Nephron (organoid): Measurements from ENCODE around the gene GRM1.

ENCODE experiments used
- H3K27ac Mint-ChIP-seq, 3 experiments: 2 replicates each; pipeline ENCODE4 v1.8.0; 2020; ENCODE audit warnings: mixed read lengths in 3 of 3, mild to moderate bottlenecking in 2 of 3, moderate library complexity in 1 of 3
- H3K27me3 Mint-ChIP-seq: 2 replicates; pipeline ENCODE4 v1.8.0; 2021; ENCODE audit warnings: low read depth, mild to moderate bottlenecking, moderate library complexity, mixed read lengths
- H3K36me3 Mint-ChIP-seq: 2 replicates; pipeline ENCODE4 v1.8.0; 2020; ENCODE audit warnings: low read depth, mixed read lengths
- H3K4me1 Mint-ChIP-seq: 2 replicates; pipeline ENCODE4 v1.8.0; 2020; ENCODE audit warnings: mixed read lengths
- H3K4me3 Mint-ChIP-seq, 3 experiments: 2 replicates each; pipeline ENCODE4 v1.8.0; 2020; ENCODE audit warnings: mild to moderate bottlenecking in 3 of 3, mixed read lengths in 3 of 3, moderate library complexity in 2 of 3
- H3K9me3 Mint-ChIP-seq: 2 replicates; pipeline ENCODE4 v1.8.0; 2020; ENCODE audit warnings: mixed read lengths
- CTCF ChIP-seq, 3 experiments: fragments of 200-600 bp; sonication (generic); IDR thresholded peaks; one replicate each; pipeline ENCODE4 v1.5.0; 2021; ENCODE audit warnings: antibody characterized with exemption in 3 of 3; ENCODE audit not compliant: unreplicated experiment in 3 of 3

GRM1 gene

GRCh38 chr6:146113084-146113623 lies 84.3 kb downstream of the GRM1 start:
- Mint-ChIP-seq H3K27ac (no peak overlapping the region), H3K36me3 (no peaks in the 10 kb centered on the region), H3K4me1 (no peaks in the 10 kb centered on the region), H3K9me3 (peaks cover 13% of the 10 kb centered on the region), H3K27me3 (no peaks in the 10 kb centered on the region), H3K4me3 (no peak overlapping the region)
- no peak for TF ChIP-seq CTCF (IDR thresholded peaks at IDR 0.05; ENCODE audit: unreplicated experiment in 3 of 3)

- TF ChIP-seq CTCF (IDR thresholded peaks at IDR 0.05; ENCODE audit: unreplicated experiment in 3 of 3) = no peak
Observed at GRCh38 chr6:146123616-146124015, 94.8 kb downstream of the GRM1 start.

GRCh38 chr6:146127447-146128215 lies 98.8 kb downstream of the GRM1 start:
- Mint-ChIP-seq H3K27ac (no peak overlapping the region), H3K9me3 (no peaks in the 10 kb centered on the region), H3K4me1 (no peaks in the 10 kb centered on the region), H3K27me3 (no peaks in the 10 kb centered on the region), H3K4me3 (no peak overlapping the region), H3K36me3 (no peaks in the 10 kb centered on the region)
- no peak for TF ChIP-seq CTCF (IDR thresholded peaks at IDR 0.05; ENCODE audit: unreplicated experiment in 3 of 3)

More at GRCh38 chr6:146123616-146124015, 94.8 kb downstream of the GRM1 start:
- Mint-ChIP-seq H3K36me3 (no peaks in the 10 kb centered on the region), H3K4me3 (no peak overlapping the region), H3K9me3 (peaks cover 3% of the 10 kb centered on the region), H3K27me3 (no peaks in the 10 kb centered on the region), H3K4me1 (no peaks in the 10 kb centered on the region), H3K27ac (no peak overlapping the region)

GRCh38 chr6:146133866-146134265 lies 105.0 kb downstream of the GRM1 start:
- no peaks in the 10 kb centered on the region for H3K36me3 Mint-ChIP-seq
- H3K9me3 Mint-ChIP-seq = no peaks in the 10 kb centered on the region
- H3K4me3 Mint-ChIP-seq = no peak overlapping the region
- no peak overlapping the region for H3K27ac Mint-ChIP-seq
- no peaks in the 10 kb centered on the region for H3K4me1 Mint-ChIP-seq
- no peaks in the 10 kb centered on the region for H3K27me3 Mint-ChIP-seq
- TF ChIP-seq CTCF (IDR thresholded peaks at IDR 0.05; ENCODE audit: unreplicated experiment in 3 of 3) = no peak

- Mint-ChIP-seq H3K27ac (no peak overlapping the region), H3K27me3 (no peaks in the 10 kb centered on the region), H3K9me3 (no peaks in the 10 kb centered on the region), H3K4me1 (no peaks in the 10 kb centered on the region), H3K36me3 (no peaks in the 10 kb centered on the region), H3K4me3 (no peak overlapping the region)
- TF ChIP-seq CTCF (IDR thresholded peaks at IDR 0.05; ENCODE audit: unreplicated experiment in 3 of 3) = no peak
Observed at GRCh38 chr6:146135167-146135566, 106.3 kb downstream of the GRM1 start.

- H3K4me3 Mint-ChIP-seq = no peak overlapping the region
- no peaks in the 10 kb centered on the region for H3K36me3 Mint-ChIP-seq
- H3K9me3 Mint-ChIP-seq = no peaks in the 10 kb centered on the region
- H3K4me1 Mint-ChIP-seq = peaks cover 4% of the 10 kb centered on the region
- TF ChIP-seq CTCF (IDR thresholded peaks at IDR 0.05; ENCODE audit: unreplicated experiment in 3 of 3) = no peak
- no peak overlapping the region for H3K27ac Mint-ChIP-seq
- H3K27me3 Mint-ChIP-seq = no peaks in the 10 kb centered on the region
Observed at GRCh38 chr6:146146836-146147235, 118.0 kb downstream of the GRM1 start.
